NCI-H446 treated with DMSO at 0.1 percent for 48 hours (cell line): Measurements from ENCODE around the gene SLC18B1.
"Not testable (repeated sequence)": the region's sequence is repeated elsewhere in the genome, so short reads cannot be mapped to it uniquely, and the experiment has no call there.

Experiments used
- DNase-seq: peaks from one replicate; lab custom pipeline; 2025; lab: John Stamatoyannopoulos, UW

Gene SLC18B1

DNA sequence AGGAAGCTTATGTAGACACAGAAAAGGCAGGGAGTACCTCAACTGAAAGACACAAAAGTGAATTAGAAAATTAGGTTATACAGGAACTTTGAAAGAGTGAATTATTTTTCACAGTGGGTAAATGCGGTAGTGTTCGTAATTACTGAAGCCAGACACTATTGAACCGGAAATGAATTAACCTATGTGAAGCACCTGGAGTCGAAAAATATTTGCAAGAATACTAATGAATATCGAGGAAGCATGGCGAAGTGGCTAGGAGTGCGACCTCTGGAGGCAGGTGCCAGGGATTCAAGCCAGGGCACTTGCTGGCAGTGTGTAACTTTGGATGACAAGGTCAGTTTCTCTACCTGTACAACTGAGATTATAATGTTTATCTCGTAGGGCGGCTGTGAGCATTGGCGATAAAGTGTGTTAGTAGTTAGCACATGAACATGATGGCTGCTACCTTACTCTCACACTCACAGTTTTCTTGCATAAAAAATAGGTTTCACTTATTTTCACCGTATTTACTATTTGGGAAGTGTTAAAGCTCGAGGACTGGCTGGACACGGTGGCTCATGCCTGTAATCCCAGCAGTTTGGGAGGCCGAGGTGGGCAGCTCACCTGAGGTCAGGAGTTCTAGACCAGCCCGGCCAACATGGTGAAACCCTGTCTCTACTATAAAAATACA, 567 bp upstream of the SLC18B1 start:
- peak; percentile 31 for DNase-seq

DNA sequence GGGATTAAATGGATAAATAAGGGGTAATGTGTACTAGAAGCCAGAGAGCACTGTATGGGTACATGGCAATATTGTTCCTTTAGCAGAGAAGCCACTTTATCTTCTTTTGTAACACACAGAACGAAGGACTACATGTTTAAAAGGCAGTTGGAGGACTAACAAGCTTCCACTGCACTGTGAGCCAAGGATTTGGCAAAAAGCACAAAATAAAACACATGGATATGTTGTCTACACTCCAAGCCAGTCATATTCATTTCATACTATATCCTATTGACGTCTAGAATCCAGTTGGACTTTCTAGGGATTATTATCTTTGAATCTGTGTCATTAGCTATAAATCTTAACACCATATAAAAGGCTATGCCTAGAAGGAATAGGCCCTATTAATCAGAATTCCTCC, 3.0 kb downstream of the SLC18B1 start:
- DNase-seq, result no peak

DNA sequence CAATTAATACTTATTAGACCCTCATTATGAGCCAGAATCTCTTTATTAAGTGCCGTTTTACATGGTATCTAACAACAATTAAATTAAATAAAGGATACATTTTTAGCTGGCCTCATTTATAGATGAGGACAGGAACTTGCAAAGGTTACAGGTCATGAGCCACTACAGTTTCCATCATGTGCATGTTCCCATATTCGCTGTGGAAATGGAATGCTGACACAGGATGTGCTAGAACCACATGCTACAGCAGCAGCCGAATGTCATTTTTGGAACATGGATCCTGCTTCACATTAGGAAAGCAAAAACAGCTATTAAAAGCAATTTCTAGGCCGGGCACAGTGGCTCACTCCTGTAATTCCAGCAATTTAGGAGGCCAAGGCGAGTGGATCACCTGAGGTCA, 5.9 kb downstream of the SLC18B1 start:
- DNase-seq, result no peak

DNA sequence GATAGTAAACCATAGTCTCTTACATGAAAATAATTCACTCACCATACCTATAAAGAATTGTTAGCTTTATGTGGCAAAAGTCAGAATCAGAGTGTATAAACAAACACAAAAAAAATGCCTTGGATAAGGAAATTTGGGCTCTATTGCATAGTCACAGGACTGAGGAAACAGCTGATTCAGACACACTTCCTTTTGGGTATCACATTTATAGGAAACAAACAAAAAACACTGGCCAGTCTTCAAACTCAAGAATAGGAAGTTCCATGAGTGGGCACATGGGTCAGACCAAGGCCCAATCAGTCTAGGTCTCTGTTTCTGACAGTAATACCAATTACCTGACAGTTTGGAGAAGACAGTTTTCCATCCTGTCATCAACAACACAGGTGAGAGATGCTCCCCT, 8.0 kb downstream of the SLC18B1 start:
- DNase-seq, result no peak

DNA sequence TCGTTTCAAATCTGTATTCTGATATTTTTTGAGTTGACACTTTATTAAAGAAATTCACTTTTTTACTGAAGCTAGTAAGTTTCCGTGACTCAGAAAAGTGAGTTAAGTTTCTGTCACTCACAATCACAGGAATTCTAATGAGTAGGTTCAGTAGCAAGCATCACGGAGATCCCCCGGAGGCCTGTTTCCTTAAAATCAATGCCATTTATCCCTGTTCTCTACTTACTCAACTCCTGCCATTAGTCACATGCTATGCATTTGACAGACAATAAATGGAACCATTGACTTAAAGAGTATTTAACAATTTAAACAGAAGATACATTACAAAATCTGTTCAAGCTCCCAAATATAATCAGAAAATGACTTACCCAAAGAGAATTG, 9.1 kb downstream of the SLC18B1 start:
- no peak for DNase-seq

DNA sequence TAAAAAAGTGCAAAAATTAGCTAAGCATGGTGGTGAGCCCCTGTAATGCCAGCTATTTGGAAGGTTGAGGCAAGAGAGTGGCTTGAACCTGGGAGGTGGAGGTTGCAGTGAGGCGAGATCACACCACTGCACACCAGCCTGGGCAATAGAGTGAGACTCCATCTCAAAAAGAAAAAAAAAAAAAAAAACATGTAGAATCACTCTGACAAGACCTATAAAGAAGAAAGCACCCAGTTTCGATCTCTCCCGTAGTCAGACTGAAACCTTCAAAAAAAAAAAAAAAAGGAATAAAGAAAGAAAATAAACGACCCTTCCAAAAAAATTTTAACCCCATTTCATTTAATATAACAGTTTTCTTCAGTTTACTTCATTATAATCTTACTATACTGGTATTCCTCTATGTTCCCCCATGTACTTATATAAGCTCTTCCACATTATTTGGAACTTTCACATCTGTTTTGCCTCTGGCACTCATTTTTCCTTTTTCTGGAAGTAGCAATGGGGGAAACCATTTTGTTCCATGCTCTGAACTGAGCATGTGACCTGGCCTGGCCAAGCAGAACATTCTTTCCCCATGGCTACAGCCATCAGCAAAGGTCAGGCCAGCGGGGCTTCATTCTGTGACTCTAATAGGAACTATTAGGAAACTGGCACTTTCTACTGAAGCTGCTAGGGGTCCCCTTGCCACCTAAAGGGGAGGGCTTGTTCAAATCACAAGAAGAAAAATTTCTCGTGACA, 9.6 kb downstream of the SLC18B1 start:
- DNase-seq, result no peak

DNA sequence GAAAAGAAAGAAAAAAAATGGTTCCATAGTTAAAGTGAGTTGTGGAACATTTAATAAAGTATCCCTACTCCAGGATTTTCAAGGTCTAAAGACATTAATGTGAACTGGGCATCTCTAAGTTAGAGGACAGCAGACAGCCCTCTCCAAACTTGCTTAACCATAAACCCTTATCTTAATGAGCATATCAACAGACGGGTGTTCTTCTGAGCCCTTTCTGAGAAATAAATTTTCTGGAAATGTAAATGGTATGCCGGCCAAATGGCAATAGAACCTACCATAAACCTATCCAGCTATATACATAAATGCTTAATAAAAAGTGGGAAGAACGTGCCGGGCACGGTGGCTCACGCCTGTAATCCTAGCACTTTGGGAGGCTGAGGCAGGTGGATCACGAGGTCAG, 12.5 kb downstream of the SLC18B1 start:
- no peak for DNase-seq

DNA sequence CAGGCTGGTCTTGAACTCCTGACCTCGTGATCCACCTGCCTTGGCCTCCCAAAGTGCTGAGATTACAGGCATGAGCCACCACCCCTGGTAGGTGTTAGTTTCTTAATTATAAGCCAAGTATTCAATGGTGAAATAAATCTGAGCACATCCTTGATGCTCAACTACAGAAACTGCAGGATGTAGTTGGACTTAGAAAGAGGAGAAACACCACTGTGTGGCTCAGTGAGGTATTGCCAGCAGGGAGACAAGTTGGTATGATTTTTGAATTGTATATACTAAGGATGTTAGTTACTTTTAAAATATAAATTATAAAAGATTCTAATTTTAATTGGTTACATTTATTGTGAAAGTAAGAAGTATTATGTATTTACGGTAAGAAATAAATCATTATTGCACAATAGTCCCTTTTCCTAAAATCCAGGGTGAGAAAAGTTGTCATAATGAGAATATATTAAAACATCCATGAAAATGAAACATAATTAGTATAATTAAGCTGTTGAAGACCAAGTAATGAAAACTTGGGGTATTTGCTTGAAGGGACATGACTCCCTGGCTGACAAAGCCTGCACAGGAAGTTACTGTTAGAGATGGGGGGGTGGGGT, 17.6 kb downstream of the SLC18B1 start:
- no peak for DNase-seq

DNA sequence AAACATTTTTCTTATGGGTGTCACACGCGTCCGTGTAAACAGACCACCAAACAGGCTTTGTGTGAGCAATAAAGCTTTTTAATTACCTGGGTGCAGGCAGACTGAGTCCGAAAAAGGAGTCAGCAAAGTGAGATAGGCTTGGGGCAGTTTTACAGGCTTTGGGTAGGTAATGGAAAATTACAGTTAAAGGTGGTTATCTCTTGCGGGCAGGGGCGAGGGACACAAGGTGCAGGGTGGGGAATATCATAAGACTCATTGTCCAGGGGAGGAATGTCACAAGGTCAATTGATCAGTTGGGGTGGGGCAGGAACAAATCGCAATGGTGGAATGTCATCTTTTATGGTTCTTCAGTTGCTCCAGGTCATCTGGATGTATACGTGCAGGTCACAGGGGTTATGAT, 20.6 kb downstream of the SLC18B1 start:
- not testable (repeated sequence) for DNase-seq

DNA sequence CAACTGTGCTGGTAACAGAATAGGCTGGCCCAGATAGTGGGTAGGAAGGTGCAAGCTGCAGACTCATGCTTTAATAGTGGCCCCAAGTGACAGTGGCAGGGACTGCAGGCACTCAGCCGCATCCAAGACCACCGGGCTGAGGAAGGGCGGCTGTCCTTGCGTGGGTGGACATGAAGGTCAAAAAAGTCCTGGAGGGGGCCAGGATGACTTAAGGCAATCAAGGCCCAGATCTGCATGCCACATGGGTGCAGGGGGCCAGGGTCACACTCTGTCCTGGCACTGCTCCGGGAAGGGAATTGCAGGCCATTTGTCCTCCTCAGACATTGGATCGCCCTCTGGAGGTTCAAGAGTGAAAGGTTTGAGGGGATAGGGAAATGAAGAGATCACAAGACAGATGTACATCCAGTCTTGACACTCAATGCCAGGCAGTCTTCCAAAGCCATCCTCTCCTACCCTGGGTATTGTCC, 30.4 kb downstream of the SLC18B1 start:
- no peak for DNase-seq

DNA sequence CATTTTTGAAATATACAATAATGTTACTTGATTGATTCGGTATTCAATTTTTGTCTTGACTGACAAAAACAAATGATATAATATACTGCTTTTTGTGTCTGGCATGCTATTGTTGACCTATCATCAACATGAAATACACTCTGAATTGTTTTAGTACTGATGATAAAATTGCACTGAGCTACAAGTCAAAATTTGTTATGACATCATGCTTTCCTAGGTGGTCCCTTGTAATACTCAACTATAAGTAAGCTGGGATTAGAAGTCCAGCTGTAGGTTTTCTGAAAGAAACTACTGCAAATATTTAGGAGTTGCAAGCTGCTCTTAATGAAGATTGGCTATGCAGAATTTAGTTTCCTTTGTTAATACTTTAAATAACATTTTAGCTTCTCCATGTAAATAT, 32.9 kb downstream of the SLC18B1 start:
- no peak for DNase-seq

DNA sequence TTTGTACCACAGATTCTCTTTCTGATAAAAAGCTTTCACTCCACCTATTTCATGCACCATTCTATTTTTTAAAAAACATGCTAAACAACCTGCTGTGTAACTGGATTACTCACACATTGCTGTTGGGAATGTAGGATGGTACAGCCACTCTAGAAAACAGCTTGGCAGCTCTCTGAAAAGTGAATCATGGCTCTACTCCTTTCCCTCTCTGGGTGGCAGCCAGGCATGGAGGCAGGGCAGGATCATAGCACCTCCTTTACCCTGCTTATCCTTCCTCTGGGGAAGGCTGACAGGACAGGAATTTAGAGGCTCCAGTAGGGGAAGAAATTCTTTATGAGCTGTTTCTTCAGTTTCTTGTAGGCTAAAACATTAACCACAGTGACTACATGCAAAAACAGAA, 34.1 kb downstream of the SLC18B1 start:
- DNase-seq, result peak; percentile 25

DNA sequence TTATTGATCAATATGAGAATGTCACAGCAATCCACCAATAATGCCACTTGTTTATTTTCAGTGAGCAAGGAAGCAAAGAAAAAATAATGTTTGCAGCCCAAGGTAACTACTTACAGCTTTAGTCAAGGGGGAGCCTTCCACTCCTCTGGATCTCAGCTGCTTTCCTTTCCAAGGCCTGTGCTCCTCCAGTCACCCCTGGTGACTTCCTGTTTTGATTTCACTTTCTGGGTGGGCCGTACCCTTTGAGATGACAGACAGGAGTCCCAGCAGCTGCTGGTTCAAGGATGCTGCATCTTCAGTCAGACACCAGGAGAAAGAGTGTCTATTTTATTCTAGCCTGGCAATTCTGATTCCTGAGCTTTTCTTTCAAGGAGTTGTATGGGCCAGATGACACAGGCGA, 35.2 kb downstream of the SLC18B1 start:
- no peak for DNase-seq

DNA sequence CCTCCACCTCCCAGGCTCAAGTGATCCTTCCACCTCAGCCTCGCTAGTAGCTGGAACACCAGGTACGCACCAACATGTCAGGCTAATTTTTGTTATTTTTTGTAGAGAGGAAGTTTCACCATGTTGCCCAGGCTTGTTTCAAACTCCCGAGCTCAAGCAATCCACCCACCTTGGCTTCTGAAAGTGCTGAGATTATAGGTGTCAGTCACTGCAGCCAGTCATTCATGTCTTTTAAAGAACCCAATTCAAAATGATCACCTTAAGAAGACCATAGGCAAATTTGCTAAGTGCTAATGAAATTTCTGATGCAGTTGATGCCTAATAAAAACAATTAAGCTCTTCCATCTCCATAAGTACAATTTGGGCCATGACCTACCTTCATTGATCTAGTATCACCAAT, 38.2 kb downstream of the SLC18B1 start:
- DNase-seq, result no peak

DNA sequence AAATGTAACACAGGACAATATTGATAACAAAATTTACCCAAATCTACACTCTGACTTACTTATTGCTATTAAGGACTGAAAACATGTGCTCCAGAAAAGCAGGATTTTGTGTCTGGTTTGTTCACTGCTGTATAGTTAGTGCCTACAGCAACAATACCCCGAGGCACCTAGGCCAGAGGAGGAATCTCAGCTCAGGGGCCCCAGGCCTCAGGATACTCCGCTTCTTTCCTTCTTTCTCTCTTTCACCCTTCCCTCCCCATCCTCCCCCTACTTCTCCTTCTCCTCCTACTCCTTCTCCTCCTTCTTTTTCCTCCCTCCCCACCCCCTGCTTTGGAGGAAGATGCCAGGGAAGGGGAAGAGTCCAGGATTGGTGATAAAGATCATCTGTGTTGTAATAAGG, 39.7 kb downstream of the SLC18B1 start:
- DNase-seq, result no peak

DNA sequence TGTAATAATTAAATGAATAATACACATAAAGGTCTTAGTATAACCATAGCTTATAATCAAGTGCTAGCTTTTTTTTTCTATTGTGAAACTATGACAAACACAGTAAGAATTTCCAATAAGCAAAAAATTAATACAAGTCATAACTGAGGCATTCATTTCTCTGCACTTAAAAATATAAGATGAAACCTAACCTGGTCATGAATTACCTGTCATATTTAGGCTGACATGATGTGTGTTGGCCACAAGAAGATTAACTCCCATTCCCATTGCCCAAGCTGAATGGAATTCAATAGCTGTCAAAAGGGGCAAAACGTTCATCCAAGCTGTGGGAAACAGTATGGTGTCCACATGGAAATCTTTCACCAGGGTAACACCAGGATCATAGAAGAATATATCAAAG, 46.2 kb downstream of the SLC18B1 start:
- no peak for DNase-seq

DNA sequence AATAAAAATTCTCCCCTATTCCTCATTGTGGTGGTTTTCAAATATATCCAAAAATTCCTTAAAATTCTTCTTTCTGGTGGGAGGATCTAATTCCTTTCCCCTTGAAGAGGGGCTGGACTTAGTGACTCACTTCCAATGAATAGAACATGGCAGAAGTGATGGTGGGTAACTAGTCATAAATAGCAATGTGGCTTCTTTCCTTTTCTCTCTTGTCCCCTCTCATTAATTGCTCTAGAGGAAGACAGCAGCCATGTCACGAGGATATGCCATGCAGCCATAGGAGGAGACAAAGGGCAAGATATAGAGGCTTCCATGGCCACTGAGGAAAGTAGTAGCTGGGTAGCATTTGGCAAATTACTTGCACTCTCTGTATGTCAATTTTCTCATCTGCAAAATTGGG, 46.6 kb downstream of the SLC18B1 start:
- no peak for DNase-seq

DNA sequence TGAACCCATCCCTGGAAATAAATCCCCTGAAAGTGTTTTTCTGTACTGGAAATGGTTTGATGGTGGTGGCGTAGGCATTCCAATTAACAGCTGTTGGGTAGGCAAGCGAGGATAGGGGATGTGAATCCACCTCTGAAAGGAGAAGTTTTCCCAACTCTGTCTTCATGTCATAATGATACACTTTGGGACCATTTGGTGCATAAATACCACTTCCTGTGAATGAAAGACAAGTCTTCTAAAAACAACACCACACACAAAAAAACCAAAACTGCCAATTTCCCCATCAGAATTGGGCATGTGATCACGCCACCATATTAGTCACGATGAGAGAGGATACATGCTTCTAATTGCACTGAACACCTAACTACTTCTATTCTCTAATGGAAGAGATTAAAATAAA, 47.1 kb downstream of the SLC18B1 start:
- no peak for DNase-seq

DNA sequence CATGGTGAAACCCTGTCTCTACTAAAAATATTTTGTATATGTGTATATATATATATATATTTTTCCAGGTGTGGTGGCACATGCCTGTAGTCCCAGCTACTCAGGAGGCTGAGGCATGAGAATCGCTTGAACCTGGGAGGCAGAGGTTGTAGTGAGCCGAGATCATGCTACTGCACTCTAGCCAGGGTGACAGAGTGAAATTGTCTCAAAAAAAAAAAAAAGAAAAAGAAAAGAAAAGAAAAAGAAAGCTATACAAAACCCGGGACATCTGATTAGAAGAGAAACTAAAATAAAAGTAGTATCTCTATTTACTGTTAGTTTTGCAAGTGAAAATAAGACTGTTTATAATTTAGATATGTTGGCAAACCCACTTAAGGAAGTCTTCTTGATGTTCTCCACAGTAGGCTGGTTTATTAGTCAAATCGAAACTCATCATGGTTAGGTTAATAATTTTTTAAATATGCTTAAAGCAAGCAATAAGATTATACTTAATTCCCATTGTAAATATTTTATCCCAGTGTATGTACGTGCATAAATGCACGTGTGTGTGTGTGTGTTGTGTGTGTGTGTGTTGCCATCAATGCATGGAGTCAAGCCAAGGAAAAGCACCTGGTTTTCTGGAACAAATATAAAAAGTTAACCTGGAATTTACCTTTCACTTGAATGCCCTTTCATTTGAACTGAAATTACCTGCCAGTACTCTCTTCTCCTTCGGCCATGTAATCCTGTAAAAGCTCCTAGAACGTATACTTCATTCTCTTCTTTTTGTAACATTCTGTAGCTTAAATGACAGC, 47.8 kb downstream of the SLC18B1 start:
- no peak for DNase-seq

DNA sequence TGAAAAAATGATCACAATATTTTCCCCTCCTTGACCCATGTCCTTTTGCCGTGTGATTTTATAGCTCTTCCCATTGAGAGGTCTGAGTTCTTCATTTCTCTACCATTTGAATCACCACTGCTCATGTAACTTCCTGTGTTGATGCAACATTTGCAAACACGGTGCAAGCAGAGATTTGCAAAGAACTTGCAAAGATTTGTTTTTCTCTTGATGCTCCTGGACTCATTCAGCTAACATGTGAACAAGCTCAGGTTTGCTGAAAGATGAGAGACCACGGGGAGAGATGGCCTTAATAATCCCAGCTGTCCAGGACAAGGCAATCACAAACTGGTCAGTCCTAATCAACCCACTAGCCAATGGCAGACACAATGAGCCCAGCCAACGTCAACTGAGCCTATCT, 49.3 kb downstream of the SLC18B1 start:
- DNase-seq, result no peak

DNA sequence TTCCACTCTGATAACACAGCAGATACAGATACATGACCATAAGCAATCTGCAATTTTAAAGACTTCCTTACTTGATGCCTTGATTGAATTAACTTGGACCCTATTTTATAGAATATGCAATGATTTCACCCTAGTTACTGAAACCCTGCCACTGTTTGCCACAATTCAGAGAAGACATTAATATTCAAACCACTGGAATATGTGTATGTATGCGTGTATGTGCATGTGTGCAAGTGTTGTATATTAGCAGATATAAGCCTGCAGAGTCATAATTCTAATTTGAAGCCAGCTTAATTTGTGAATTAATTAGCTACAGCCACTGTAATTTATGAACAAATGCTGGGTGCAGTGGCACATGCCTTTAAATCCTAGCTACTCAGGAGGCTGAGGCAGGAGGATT, 50.0 kb downstream of the SLC18B1 start:
- DNase-seq, result no peak

DNA sequence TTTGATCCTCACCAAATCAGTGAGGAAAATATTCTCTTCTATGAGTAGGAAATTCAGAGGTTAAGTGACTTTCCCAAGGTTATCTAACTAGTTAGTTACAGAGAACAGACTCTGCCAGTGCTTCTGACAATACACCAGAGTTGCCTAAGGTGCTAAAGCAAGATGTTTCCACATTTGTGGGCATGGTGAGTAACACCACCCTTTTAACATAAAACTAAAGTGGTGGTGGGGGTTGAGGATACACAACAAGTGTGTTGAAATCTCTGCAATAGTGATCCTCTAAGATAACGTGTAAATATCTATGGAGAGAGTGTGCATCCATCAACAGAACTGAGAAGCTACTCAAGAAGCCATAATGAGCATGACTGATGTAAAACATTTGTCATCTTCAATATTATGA, 52.4 kb downstream of the SLC18B1 start:
- no peak for DNase-seq

DNA sequence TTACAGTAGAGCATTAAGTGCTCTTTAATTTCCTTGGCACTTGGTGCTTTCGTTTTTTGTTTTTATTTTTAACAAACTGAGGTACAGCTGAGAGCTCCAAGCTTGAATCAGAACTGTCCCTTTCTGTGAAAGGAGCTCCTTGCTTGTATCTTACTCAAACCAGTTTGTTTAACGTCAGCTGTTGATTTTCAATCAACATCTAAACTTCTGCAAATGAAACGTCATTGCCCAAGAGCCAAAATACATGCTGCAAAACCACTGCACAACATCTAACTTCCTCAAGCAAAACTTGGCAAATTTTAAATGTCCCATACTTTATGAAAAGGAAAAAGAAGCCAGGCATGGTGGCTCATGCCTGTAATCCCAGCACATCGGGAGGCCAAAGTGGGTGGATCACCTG, 55.9 kb downstream of the SLC18B1 start:
- DNase-seq, result no peak
